ENCODE results near the gene ACBD7.

Gene ACBD7

DNA sequence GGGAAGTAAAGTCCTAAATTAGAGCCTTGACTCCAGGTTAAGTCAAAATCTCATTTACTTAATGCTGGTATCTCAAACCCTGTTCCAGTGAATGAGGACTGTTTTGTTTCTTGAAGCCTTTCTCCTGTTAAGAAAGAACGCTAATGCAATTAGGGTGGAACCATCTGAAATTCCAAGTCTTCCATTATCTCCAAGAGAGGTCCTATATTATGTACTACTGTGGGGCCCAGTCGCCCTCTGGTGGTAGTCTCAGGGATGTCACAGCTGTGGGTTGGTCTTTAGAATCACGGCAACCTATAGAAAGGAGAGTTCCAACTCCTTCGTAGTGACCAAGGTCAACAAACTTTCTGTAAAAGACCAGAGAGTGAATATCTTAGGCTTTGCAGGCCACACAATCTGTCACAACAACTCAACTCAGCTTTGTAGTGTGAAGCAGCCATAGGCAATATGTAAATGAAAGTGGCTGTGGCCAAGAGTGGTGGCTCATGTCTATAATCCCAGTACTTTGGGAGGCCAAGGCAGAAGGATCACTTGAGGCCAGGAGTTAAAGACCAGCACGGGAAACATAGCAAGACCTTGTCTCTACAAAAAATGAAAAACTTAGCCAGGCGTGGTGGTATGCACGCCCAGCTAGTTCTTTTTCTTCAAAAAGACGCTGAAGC lies 17.9 kb upstream of the ACBD7 start:
- Mint-ChIP-seq H3K27ac (peak overlapping the region; percentile 51), H3K4me3 (no peak overlapping the region), H3K27me3 (no peaks in the 10 kb centered on the region), H3K36me3 (peaks cover 13% of the 10 kb centered on the region), H3K4me1 (peaks cover 14% of the 10 kb centered on the region), H3K9me3 (no peaks in the 10 kb centered on the region)

DNA sequence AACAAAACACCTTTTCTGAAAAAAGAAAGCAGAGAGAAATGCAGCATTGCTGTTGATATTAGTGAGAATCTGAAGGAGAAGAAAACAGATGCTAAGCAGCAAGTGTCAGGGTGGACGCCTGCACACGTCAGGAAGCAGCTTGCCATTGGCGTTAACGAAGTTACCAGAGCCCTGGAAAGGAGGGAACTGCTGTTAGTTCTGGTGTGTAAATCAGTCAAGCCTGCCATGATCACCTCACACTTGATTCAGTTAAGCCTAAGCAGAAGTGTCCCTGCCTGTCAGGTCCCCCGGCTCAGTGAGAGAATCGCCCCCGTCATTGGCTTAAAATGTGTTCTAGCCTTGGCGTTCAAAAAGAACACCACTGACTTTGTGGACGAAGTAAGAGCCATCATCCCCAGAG lies 14.9 kb upstream of the ACBD7 start:
- H3K27ac Mint-ChIP-seq = no peak overlapping the region
- H3K36me3 Mint-ChIP-seq = peaks cover 14% of the 10 kb centered on the region
- no peak overlapping the region for H3K4me3 Mint-ChIP-seq
- H3K9me3 Mint-ChIP-seq = no peaks in the 10 kb centered on the region
- no peaks in the 10 kb centered on the region for H3K27me3 Mint-ChIP-seq
- H3K4me1 Mint-ChIP-seq = peaks cover 34% of the 10 kb centered on the region

DNA sequence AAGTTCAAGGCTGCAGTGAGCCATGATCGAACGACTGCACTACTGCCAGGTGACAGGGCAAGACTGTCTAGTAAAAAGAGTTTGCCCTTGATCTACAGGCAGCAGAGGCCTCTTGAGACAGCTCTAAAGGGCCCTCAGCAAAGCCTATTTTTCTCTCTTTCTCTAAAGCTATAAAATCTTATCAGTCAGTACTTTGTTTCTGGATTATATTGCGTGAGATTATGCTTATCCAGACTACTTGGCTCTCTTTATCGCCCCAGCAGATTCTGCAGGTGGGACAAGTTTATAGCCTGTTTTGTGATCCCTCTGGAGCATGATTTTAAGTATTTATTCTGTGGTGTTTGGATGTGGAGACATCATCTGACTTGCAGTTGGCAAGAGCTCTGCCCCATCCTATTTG lies 11.3 kb upstream of the ACBD7 start:
- Mint-ChIP-seq H3K9me3 (no peaks in the 10 kb centered on the region), H3K4me1 (peaks cover 42% of the 10 kb centered on the region), H3K27me3 (no peaks in the 10 kb centered on the region), H3K4me3 (peak overlapping the region; percentile 58), H3K36me3 (peaks cover 14% of the 10 kb centered on the region), H3K27ac (no peak overlapping the region)

DNA sequence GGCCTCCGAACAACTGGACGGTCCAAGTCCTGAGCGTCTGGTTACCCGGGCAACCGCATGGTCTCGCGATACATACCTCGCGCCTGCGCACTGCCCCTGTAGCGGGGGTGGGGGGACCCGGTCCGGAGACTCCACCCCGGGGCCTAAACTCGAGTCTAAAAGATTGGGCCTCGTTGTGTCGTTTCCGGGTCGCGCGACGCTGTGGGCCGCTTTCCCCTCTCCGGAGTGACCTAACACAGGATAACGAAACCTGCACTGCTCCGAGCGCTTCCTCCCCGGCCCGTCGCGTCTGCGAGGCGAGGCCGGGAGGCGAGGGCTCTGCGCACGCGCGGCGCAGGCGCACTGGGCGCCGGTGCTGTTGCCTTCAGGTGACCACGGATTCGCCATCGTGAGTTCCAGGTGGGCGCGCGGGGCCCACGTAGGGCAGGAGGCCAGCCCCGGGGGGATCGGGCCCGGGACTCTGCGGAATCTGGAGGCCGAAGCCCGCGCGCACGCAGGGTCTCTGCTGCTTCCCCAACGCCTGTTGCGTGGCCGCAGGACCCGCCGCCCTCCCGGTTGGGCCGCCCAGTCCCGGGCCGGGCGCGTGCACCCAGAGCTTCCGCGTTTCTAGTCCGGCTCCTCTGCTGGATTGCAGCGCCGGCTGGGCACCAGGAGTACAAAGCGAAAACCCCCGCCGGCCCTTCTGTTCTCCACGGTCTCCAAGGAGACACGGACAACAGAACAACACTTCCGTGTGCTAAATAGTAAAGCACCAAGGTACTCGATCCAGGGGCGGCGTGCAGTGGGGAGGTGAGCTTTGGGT lies 8.6 kb upstream of the ACBD7 start, which contains the start of gene RPP38:
TSS of gene RPP38 (plus strand) at position 345 of the 802 bp plus-strand sequence. CDS start 5,960 bp downstream, outside the sequence.
- peaks cover 11% of the 10 kb centered on the region for H3K36me3 Mint-ChIP-seq
- no peaks in the 10 kb centered on the region for H3K27me3 Mint-ChIP-seq
- peak within 1 kb of the TSS; percentile 98 for H3K4me3 Mint-ChIP-seq
- H3K9me3 Mint-ChIP-seq = no peaks in the 10 kb centered on the region
- H3K27ac Mint-ChIP-seq = peak within 1 kb of the TSS; percentile 99
- peaks cover 41% of the 10 kb centered on the region for H3K4me1 Mint-ChIP-seq

DNA sequence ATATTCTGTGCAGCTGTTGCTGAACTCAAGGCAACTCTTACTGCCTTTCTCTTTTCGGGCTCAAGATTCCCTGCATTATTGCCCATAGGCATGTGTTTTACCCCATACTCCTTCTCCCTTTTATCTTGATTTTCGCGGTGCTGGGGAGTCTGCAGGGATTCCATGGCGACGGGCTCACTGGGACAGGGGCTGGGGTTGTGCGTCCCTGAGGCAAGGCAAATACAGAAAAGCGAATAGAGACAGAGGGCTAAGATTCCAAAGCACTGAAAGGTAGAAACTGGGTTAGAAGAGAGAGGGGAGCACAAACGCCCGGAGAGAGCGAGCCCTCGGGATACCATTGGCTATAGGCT lies 8.1 kb upstream of the ACBD7 start:
- H3K36me3 Mint-ChIP-seq = peaks cover 9% of the 10 kb centered on the region
- H3K9me3 Mint-ChIP-seq = no peaks in the 10 kb centered on the region
- H3K27ac Mint-ChIP-seq = peak overlapping the region; percentile 80
- H3K4me3 Mint-ChIP-seq = peak overlapping the region; percentile 98
- H3K27me3 Mint-ChIP-seq = no peaks in the 10 kb centered on the region
- peaks cover 35% of the 10 kb centered on the region for H3K4me1 Mint-ChIP-seq

DNA sequence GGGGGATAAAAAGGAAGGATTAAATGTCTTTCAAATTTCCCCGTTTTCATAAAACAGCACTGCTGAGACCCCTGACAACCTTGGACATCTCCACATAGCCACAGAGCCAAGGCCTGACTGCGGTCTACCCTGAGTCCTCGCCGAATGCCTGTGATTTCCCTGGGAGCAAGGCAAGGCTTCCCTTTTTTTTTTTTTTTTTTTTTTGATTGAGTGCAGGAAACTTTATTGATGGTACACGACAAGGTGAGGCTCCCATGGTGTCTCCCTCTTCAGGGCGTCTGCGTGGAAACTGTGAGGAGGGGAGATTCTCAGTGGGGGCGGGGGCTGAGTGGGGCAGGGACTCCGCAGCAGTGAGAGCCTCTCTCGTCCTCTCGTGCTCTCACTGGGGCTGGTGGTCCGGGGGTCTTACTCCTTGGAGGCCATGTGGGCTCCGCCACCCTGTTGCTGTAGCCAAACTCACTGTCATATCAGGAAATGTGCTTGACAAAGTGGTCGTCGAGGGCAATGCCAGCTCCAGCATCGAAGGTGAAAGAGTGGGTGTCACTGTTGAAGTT lies 4.4 kb upstream of the ACBD7 start:
- no peaks in the 10 kb centered on the region for H3K27me3 Mint-ChIP-seq
- no peaks in the 10 kb centered on the region for H3K9me3 Mint-ChIP-seq
- H3K4me1 Mint-ChIP-seq = peaks cover 14% of the 10 kb centered on the region
- H3K4me3 Mint-ChIP-seq = no peak overlapping the region
- H3K36me3 Mint-ChIP-seq = peaks cover 2% of the 10 kb centered on the region
- no peak overlapping the region for H3K27ac Mint-ChIP-seq

DNA sequence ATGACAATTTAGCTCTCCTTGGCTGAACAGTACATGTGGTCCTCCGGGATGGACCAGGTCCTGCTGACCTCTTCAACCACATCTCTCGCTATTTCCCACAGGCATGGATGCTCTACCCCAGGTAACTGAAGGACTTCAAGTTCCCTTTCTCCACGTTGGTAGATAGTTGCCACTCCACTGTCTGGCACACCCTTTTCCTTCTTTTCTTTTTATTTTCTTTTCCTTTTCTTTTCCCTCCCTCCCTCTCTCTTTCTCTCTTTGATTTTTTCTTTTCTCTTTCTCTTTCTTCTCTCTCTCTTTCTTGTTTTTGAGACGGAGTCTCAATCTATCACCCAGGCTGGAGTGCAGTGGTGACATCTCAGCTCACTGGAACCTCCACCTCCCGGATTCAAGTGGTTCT lies 2.8 kb upstream of the ACBD7 start:
- H3K27ac Mint-ChIP-seq = no peak overlapping the region
- H3K4me1 Mint-ChIP-seq = peaks cover 6% of the 10 kb centered on the region
- H3K9me3 Mint-ChIP-seq = no peaks in the 10 kb centered on the region
- no peaks in the 10 kb centered on the region for H3K27me3 Mint-ChIP-seq
- no peak overlapping the region for H3K4me3 Mint-ChIP-seq
- no peaks in the 10 kb centered on the region for H3K36me3 Mint-ChIP-seq

DNA sequence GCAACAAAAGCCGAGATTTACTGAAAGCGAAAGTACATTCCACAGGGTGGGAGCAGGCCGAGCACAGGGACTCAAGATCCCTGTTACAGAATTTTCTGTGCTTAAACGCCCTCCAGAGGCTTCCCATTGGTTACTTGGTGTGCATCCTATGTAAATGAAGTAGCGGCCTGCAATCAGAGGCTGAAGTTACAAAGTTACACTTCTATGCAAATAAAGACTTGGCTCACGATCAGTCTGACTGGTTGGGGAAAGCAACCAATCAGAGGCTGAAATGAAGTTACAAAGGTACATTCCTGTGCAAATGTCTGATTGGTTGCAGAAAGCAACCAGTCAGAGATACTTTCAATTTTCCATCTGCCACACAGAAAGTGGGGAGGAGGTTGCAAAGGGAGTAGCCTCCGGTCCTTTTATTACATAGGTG lies 4.1 kb downstream of the ACBD7 start:
- Mint-ChIP-seq H3K4me1 (no peaks in the 10 kb centered on the region), H3K36me3 (no peaks in the 10 kb centered on the region), H3K27me3 (no peaks in the 10 kb centered on the region), H3K27ac (no peak overlapping the region), H3K9me3 (no peaks in the 10 kb centered on the region), H3K4me3 (no peak overlapping the region)

DNA sequence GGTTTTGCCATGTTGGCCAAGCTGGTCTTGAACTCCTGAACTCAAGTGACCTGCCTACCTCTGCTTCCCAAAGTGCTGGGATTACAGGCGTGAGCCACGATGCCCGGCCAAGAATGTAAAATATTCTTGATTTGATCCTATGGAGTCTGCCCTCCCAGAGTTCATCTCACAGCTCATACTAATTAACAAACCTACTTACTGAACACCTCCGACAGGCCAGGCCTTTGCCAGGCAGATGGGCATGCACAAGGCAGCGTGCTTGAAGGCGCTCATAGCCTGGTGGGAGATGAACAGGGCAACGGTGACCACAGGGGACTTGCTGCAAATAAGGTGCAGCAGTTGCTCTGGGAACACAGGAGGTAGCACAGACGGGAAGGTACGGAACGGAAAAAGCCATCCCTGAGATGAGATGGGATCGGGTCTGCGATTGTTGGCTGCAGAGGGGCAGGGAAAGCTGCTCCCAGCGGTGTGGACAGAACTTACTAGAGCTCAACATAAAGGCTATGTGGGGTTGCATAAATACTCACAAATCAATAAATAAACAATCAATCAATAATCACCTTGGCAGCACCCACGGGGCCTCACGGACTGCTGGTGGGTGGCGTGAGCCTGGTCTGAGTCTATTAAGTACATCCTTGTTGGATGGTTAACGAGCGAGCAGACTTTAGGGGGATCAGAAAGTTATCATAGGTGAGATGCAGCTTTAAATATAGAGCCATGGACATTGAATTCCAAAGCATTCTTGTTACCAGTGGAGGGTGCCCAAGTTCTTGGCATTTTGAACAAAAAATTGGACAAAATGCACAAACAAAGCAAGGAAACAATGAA lies 4.7 kb downstream of the ACBD7 start:
- no peaks in the 10 kb centered on the region for H3K36me3 Mint-ChIP-seq
- H3K9me3 Mint-ChIP-seq = no peaks in the 10 kb centered on the region
- no peaks in the 10 kb centered on the region for H3K4me1 Mint-ChIP-seq
- no peaks in the 10 kb centered on the region for H3K27me3 Mint-ChIP-seq
- H3K27ac Mint-ChIP-seq = no peak overlapping the region
- H3K4me3 Mint-ChIP-seq = no peak overlapping the region

DNA sequence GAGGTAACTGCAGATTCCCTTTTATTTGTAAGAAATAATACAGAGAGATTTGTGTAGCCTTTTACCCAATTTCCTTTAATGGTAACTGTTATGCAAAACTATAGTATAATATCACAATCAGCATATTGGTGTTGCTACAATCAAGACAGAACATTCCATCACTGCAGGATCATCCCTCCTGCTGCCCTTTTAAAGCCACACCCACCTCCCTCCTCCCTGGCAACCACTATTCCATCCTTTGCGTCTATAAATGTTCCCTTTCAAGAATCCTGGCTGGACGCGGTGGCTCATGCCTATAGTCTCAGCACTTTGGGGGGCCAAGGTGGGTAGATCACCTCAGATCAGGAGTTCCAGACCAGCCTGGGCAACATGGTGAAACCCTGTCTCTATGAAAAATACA lies 13.2 kb downstream of the ACBD7 start:
- Mint-ChIP-seq H3K9me3 (no peaks in the 10 kb centered on the region), H3K27me3 (no peaks in the 10 kb centered on the region), H3K36me3 (no peaks in the 10 kb centered on the region), H3K4me1 (no peaks in the 10 kb centered on the region), H3K27ac (no peak overlapping the region), H3K4me3 (no peak overlapping the region)

DNA sequence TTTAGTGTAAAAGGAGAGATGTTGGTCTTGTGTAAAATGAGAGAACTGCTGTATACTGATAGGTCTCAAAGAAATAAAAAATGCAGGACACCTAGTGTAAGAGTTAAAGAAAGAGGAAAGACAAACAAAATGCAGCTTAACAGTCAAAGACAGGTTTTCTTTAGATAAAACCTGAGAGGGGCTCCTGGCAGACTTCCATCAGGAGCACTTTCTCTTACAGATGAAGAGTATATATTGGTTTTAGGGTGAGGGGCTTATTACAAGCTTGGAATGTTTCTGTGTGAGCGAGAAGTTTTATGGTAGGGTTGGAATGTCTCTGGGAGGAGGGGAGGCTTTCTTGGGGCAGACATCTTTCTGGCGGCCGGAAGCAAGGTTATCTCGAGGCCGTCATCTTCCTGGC lies 16.2 kb downstream of the ACBD7 start:
- Mint-ChIP-seq H3K4me1 (no peaks in the 10 kb centered on the region), H3K9me3 (no peaks in the 10 kb centered on the region), H3K27me3 (no peaks in the 10 kb centered on the region), H3K36me3 (no peaks in the 10 kb centered on the region), H3K27ac (no peak overlapping the region), H3K4me3 (no peak overlapping the region)

DNA sequence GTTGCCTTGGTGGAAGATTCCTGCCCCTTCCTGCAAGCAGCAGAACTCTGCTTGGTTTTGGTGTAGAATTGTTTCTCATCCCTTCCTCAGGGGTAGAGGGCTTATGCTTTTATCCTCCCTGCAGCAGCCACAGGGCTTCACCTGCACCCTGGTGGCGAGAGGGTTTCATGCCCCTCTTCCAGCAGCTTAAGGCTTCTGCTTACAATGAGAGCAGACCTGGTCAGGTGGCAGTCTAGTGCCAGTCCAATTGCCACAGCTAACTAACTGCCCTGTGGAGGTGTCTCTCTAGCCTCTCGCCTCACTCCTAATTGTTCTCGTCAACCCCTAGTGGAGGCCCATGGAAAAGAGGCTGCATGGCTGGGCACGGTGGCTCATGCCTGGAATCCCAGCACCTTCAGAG lies 19.3 kb downstream of the ACBD7 start:
- Mint-ChIP-seq H3K4me1 (no peaks in the 10 kb centered on the region), H3K36me3 (peaks cover 3% of the 10 kb centered on the region), H3K4me3 (no peak overlapping the region), H3K27ac (no peak overlapping the region), H3K27me3 (peaks cover 1% of the 10 kb centered on the region), H3K9me3 (peaks cover 5% of the 10 kb centered on the region)

DNA sequence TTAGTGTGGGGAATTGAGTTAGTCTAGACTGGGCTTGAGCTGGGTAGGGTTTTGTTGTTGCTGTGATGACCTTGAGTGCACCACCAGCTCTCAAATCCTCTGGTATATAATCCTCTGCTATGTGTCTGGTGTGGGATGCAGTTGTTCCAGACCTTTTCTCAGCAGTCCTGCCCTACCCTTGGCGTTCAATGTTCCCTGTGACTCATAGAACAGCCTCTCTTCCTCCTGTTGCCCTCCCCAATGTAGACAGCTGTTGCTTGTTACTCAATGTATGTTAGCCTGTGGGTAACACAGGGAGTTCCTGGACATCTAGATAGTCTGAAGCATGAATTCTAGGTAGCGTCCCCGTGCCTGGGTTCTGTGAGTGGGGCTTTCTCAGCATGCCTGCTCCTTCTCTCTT lies 19.8 kb downstream of the ACBD7 start:
- Mint-ChIP-seq H3K4me1 (no peaks in the 10 kb centered on the region), H3K4me3 (no peak overlapping the region), H3K36me3 (peaks cover 3% of the 10 kb centered on the region), H3K27ac (no peak overlapping the region), H3K9me3 (peaks cover 5% of the 10 kb centered on the region), H3K27me3 (peaks cover 2% of the 10 kb centered on the region)

DNA sequence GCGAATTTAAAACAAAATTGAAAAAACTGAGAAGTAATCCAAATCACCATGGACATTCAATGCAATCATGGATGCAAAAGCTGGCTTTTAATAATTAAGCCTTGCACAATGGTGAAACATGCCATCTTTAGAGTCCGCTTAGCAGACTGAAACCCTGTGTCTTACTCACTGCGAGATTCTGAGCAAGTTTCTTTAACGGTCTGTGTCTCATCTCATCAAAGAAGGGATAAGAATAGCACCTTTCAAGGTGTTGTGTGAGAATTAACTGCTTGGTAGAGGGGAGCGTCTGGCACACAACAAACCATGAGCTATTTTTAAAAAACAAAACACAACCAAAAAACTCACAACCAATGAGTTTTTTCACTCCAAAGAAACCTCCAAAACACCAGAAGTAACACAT lies 21.4 kb downstream of the ACBD7 start:
- Mint-ChIP-seq H3K27me3 (peaks cover 2% of the 10 kb centered on the region), H3K9me3 (peaks cover 5% of the 10 kb centered on the region), H3K36me3 (peaks cover 3% of the 10 kb centered on the region), H3K4me3 (no peak overlapping the region), H3K27ac (no peak overlapping the region), H3K4me1 (no peaks in the 10 kb centered on the region)

DNA sequence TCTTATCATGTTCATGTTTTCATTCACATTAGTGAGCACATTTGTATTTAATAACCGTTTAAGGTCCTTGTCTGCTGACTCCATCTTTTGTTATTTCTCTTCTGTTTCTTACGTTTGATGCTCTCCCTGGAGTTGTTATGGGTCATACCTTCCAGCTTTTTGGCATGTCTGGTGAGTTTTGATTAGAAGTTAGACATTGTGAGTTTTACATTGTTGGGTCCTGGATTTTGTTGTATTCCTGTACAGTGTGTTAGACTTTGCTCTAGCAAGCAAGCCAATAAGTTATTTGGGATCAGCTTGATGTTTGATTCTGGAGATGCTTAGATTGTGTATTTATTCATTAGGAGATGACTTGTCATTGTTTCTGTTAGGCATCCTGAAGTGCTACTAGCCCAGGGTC lies 27.9 kb downstream of the ACBD7 start:
- Mint-ChIP-seq H3K4me3 (no peak overlapping the region), H3K4me1 (no peaks in the 10 kb centered on the region), H3K27me3 (peaks cover 5% of the 10 kb centered on the region), H3K9me3 (peaks cover 16% of the 10 kb centered on the region), H3K36me3 (peaks cover 19% of the 10 kb centered on the region), H3K27ac (no peak overlapping the region)

All from activated naive CD4-positive, alpha-beta T cell treated with anti-CD3 and anti-CD28 coated beads, Interleukin-2, amount 50 U/mL, for 24 hours (primary cell).